Measurements from ENCODE around the gene NEK11.
"Not testable (repeated sequence)": the region's sequence is repeated elsewhere in the genome, so short reads cannot be mapped to it uniquely, and the experiment has no call there.

NEK11 gene

GRCh38 chr3:131304890-131305289 is 278.2 kb downstream of the NEK11 start:
- no peak for DNase-seq (ENCODE audit: low spot score)

- no peak for DNase-seq (ENCODE audit: low spot score)
Measured at GRCh38 chr3:131306242-131306641, 279.6 kb downstream of the NEK11 start.

GRCh38 chr3:131314318-131314717 is 287.6 kb downstream of the NEK11 start:
- DNase-seq (ENCODE audit: low spot score), result no peak

GRCh38 chr3:131315162-131315561 is 288.5 kb downstream of the NEK11 start:
- DNase-seq (ENCODE audit: low spot score), result no peak

- DNase-seq (ENCODE audit: low spot score), result no peak
Measured at GRCh38 chr3:131317667-131318066, 291.0 kb downstream of the NEK11 start.

GRCh38 chr3:131323014-131323413 is 296.3 kb downstream of the NEK11 start:
- no peak for DNase-seq (ENCODE audit: low spot score)

- DNase-seq (ENCODE audit: low spot score), result no peak
Measured at GRCh38 chr3:131323792-131324191, 297.1 kb downstream of the NEK11 start.

GRCh38 chr3:131324923-131325322 is 298.2 kb downstream of the NEK11 start:
- no peak for DNase-seq (ENCODE audit: low spot score)

GRCh38 chr3:131326307-131326706 is 299.6 kb downstream of the NEK11 start:
- DNase-seq (ENCODE audit: low spot score), result no peak

GRCh38 chr3:131328721-131329120 is 302.0 kb downstream of the NEK11 start:
- DNase-seq (ENCODE audit: low spot score), result peak; percentile 5

- DNase-seq (ENCODE audit: low spot score), result no peak
Measured at GRCh38 chr3:131329774-131330173, 303.1 kb downstream of the NEK11 start.

GRCh38 chr3:131331456-131332085 is 304.9 kb downstream of the NEK11 start:
- not testable (repeated sequence) for DNase-seq (ENCODE audit: low spot score)

GRCh38 chr3:131338948-131339640 is 312.4 kb downstream of the NEK11 start:
- no peak for DNase-seq (ENCODE audit: low spot score)

- no peak for DNase-seq (ENCODE audit: low spot score)
Measured at GRCh38 chr3:131341761-131342160, 315.1 kb downstream of the NEK11 start.

GRCh38 chr3:131348911-131349310 is 322.2 kb downstream of the NEK11 start:
- no peak for DNase-seq (ENCODE audit: low spot score)

GRCh38 chr3:131349454-131349853 is 322.8 kb downstream of the NEK11 start:
- no peak for DNase-seq (ENCODE audit: low spot score)

GRCh38 chr3:131349946-131350347 is 323.3 kb downstream of the NEK11 start:
- no peak for DNase-seq (ENCODE audit: low spot score)

- no peak for DNase-seq (ENCODE audit: low spot score)
Measured at GRCh38 chr3:131350506-131350905, 323.8 kb downstream of the NEK11 start.

GRCh38 chr3:131353016-131353877 is 326.6 kb downstream of the NEK11 start:
- no peak for DNase-seq (ENCODE audit: low spot score)

- no peak for DNase-seq (ENCODE audit: low spot score)
Measured at GRCh38 chr3:131353986-131354385, 327.3 kb downstream of the NEK11 start.

GRCh38 chr3:131356006-131356595 is 329.4 kb downstream of the NEK11 start:
- DNase-seq (ENCODE audit: low spot score), result no peak

- DNase-seq (ENCODE audit: low spot score), result no peak
Measured at GRCh38 chr3:131357275-131357674, 330.6 kb downstream of the NEK11 start.
